Measurements from ENCODE around the gene SRMS.

DNA sequence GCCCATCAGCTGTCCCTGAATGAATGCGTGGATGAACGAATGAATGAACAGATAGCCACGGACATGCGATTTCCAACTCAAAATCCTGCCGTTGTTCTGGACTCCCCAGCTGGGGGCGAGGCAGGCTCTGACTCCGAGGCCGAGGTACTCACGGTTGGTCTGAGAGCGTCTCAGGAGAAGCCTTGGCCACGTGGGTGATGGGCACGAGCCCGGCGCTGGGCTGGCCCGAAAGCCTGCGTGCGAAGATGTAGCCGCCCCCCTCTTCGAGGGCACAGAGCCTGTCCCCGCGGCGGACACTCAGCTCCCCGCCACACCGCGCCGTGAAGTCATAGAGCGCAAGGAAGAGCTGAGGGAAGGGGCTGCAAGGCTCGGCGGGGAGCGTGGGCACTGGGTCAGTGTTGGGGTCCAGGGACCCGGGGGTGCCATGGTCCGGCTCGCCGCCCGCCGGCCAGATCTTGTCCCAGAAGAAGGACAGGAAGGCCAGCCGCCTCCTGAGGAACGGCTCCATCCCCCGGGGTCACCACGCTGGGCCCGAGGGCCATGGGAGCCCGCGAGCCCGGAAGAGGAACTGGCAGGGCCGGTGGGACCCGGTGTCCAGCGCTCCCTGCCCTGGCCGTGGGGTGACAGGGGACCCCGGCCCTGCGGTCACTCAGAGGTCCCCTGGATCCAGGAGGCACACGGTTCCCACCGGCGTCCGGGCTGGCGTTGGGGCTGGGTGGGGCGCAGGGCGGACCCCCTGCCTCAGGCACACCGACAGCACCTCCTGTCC lies 409 bp downstream of the SRMS start:
- TF ChIP-seq, protein P1, sequence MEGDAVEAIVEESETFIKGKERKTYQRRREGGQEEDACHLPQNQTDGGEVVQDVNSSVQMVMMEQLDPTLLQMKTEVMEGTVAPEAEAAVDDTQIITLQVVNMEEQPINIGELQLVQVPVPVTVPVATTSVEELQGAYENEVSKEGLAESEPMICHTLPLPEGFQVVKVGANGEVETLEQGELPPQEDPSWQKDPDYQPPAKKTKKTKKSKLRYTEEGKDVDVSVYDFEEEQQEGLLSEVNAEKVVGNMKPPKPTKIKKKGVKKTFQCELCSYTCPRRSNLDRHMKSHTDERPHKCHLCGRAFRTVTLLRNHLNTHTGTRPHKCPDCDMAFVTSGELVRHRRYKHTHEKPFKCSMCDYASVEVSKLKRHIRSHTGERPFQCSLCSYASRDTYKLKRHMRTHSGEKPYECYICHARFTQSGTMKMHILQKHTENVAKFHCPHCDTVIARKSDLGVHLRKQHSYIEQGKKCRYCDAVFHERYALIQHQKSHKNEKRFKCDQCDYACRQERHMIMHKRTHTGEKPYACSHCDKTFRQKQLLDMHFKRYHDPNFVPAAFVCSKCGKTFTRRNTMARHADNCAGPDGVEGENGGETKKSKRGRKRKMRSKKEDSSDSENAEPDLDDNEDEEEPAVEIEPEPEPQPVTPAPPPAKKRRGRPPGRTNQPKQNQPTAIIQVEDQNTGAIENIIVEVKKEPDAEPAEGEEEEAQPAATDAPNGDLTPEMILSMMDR (IDR thresholded peaks at IDR 0.05; ENCODE audit: extremely low read depth in 1 of 2, insufficient read depth in 1 of 2, low read depth in 1 of 2, low read length in 2 of 2), result no peak
- TF ChIP-seq POLR2AphosphoS5 (IDR thresholded peaks at IDR 0.05; ENCODE audit: insufficient read depth, low read depth, low read length) (no peak), EZH2 (IDR thresholded peaks at IDR 0.05; ENCODE audit: borderline replicate concordance, low read depth, low read length, severe bottlenecking) (peak; percentile 43)
- TF ChIP-seq, protein P2, sequence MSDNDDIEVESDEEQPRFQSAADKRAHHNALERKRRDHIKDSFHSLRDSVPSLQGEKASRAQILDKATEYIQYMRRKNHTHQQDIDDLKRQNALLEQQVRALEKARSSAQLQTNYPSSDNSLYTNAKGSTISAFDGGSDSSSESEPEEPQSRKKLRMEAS (IDR thresholded peaks at IDR 0.05; ENCODE audit: insufficient read depth, insufficient read length), result no peak

All from endothelial cell of umbilical vein (primary cell).